IPS DF 6.9 (cell line): ENCODE measurements around the gene SPNS3.

Experiments
- DNase-seq: peaks from one replicate; pipeline ENCODE4 v3.0.0-alpha.2; 2013; ENCODE audit warnings: low read depth, low spot score
- H3K27ac ChIP-seq: one replicate; pipeline ENCODE4 v1.5.1; 2013; ENCODE audit warnings: low read length, control low read depth
- H3K27me3 ChIP-seq: 2 replicates; pipeline ENCODE4 v1.6.1; 2013; ENCODE audit warnings: mild to moderate bottlenecking, low read length; ENCODE audit not compliant: control insufficient read depth, insufficient read depth
- H3K36me3 ChIP-seq: 2 replicates; pipeline ENCODE4 v1.6.1; 2013; ENCODE audit warnings: low read length; ENCODE audit not compliant: control insufficient read depth, insufficient read depth
- H3K4me1 ChIP-seq: 2 replicates; pipeline ENCODE4 v1.6.1; 2013; ENCODE audit warnings: low read length; ENCODE audit not compliant: control insufficient read depth, insufficient read depth
- H3K4me3 ChIP-seq: 2 replicates; pipeline ENCODE4 v1.5.1; 2013; ENCODE audit warnings: mild to moderate bottlenecking, low read length
- H3K9me3 ChIP-seq: 2 replicates; pipeline ENCODE4 v1.6.1; 2013; ENCODE audit warnings: low read length, inconsistent platforms; ENCODE audit not compliant: control insufficient read depth, insufficient read depth
- WGBS: extraction: QIAGEN DNeasy Blood & Tissue Kit; methylation state at CpG from one replicate; pipeline ENCODE4 v1.1.7; 2013; ENCODE audit warnings: mixed read lengths, missing lambda C conversion rate; ENCODE audit not compliant: insufficient read length, insufficient coverage; 5-methylcytosine and 5-hydroxymethylcytosine counted together

The SPNS3 gene

DNA sequence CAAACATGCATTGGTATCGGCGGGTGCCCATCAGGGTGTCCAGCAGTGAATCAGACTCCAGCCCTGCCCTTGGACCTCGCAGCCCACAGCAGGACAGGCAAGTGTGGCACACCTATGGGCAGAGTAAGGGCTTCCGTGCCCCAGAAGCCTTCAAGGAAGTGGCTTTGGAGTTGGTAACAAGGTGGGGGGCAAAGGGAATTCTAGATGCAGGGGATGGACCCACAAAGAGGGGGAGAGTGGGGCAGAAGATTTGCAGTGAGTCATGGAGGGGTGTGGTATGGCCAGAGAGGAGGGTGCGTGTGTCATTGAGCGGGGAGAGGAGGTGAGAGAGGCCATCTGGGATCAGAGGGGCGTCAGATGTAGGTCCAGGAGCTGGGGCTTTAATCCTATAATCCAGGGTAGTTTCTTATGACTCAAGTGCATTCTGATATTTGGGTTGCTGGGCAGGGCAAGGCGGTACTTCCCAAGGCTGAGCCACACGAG is 56.4 kb downstream of the SPNS3 start:
- no peaks in the 10 kb centered on the region; the same call in 1 of the 2 replicates for H3K4me1 ChIP-seq
- H3K27me3 ChIP-seq, result no peaks in the 10 kb centered on the region
- H3K27ac ChIP-seq, result no peak overlapping the region
- WGBS, result no CpG with 5 or more reads among the region's 9 CpGs
- no peaks in the 10 kb centered on the region for H3K9me3 ChIP-seq
- H3K36me3 ChIP-seq, result no peaks in the 10 kb centered on the region; the same call in 1 of the 2 replicates
- DNase-seq, result no peak
- no peak overlapping the region for H3K4me3 ChIP-seq

GRCh38 chr17:4490637-4491061 is 56.9 kb downstream of the SPNS3 start:
- H3K4me3 ChIP-seq, result no peak overlapping the region
- no peak overlapping the region for H3K27ac ChIP-seq
- H3K9me3 ChIP-seq, result no peaks in the 10 kb centered on the region
- H3K27me3 ChIP-seq, result no peaks in the 10 kb centered on the region
- H3K4me1 ChIP-seq, result no peaks in the 10 kb centered on the region; the same call in 1 of the 2 replicates
- no peaks in the 10 kb centered on the region; the same call in 1 of the 2 replicates for H3K36me3 ChIP-seq
- no CpG with 5 or more reads among the region's 7 CpGs for WGBS
- no peak for DNase-seq

- Histone ChIP-seq H3K36me3 (no peaks in the 10 kb centered on the region), H3K4me3 (no peak overlapping the region), H3K27ac (no peak overlapping the region), H3K4me1 (no peaks in the 10 kb centered on the region), H3K9me3 (no peaks in the 10 kb centered on the region), H3K27me3 (peaks cover 2% of the 10 kb centered on the region; the same call in 1 of the 2 replicates)
- WGBS, result no CpG with 5 or more reads among the region's 20 CpGs
- DNase-seq, result peak; percentile 78
These were observed 59.2 kb downstream of the SPNS3 start for GRCh38 chr17:4492721-4493561.

DNA sequence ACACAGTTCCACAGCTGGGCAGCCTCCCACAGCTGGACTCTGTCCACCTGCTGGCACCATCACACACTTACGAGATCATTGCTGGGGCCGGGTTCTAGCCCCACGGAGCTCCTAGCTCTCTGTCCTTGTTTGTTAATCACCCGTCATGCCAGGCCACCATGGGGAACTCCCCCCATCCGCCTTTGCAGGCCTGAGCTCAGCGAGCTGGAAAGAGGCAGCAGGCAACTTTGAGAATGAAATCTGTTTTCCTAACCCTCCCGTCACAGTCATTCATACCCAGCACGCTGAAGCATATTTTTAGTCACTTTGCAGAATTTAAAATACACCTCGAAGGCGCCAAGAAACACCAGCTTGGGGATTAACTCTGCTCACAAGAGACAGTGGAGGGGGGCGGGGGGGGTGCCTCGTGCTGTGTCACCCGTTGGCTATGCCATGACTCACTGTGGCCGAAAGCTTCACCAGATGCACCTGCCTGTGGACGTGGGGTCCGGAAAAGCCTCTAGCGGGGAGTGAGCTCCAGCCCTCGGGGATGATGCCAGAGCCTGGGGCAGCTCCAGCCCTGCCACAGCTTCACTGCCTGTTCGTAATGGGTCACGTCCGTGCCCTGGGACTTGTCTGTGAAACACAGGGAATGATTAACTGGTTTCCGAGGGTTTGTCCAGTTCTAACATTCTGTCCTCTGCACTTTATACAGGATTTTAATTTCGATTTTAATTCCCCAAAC is 63.5 kb downstream of the SPNS3 start:
- Histone ChIP-seq H3K4me3 (no peak overlapping the region), H3K4me1 (peaks cover 2% of the 10 kb centered on the region; the same call in 1 of the 2 replicates), H3K27me3 (peaks cover 21% of the 10 kb centered on the region), H3K36me3 (no peaks in the 10 kb centered on the region), H3K27ac (no peak overlapping the region), H3K9me3 (no peaks in the 10 kb centered on the region)
- DNase-seq, result no peak
- WGBS, result no CpG with 5 or more reads among the region's 23 CpGs

DNA sequence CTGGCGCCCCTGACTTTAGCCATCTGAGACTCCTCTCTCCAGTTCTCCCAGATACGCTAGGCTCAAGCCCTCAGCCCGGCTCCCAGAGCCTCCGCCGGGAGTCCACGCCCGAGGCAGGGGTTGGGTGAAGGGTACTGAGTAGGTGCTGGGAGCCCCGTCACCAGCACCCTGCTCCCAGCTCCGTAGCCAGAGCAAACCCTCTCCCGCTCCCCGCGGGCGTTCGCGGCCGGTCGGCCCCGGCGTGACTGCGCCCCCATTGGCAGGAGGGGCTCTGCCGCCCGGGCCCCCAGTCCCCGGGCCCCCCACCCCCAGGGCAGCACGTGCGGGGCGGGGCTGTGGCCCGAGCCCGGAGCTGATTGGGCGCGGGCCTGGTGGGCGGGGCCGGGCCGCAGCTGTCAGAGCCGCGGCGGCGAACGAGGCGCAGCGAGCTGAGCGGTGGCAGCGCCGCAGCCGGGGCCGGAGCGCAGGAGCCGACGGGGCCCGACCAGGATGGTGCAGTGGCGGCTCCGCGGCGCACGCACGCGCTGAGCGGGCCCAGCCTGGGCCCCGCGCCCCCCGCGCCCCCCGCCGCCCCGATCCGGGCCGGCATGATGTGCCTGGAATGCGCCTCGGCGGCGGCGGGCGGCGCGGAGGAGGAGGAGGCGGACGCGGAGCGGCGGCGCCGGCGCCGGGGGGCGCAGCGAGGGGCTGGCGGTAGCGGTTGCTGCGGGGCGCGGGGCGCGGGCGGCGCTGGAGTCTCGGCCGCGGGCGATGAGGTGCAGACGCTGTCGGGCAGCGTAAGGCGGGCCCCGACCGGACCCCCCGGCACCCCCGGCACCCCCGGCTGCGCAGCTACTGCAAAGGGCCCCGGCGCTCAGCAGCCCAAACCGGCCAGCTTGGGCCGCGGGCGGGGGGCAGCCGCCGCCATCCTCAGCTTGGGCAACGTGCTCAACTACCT is 65.0 kb downstream of the SPNS3 start, which contains the start of gene SPNS2:
Gene SPNS2 (plus strand): TSS at position 421 of the 937 bp plus-strand sequence. CDS start 167 bp downstream, at position 588.
- DNase-seq, result no peak
- H3K27me3 ChIP-seq, result peaks cover 21% of the 10 kb centered on the region
- no peaks in the 10 kb centered on the region for H3K36me3 ChIP-seq
- WGBS, result no CpG with 5 or more reads among the region's 117 CpGs
- no peak within 1 kb of the TSS for H3K27ac ChIP-seq
- H3K4me1 ChIP-seq, result peaks cover 2% of the 10 kb centered on the region
- H3K9me3 ChIP-seq, result no peaks in the 10 kb centered on the region
- peak within 1 kb of the TSS; percentile 35; the same call in 1 of the 2 replicates for H3K4me3 ChIP-seq

DNA sequence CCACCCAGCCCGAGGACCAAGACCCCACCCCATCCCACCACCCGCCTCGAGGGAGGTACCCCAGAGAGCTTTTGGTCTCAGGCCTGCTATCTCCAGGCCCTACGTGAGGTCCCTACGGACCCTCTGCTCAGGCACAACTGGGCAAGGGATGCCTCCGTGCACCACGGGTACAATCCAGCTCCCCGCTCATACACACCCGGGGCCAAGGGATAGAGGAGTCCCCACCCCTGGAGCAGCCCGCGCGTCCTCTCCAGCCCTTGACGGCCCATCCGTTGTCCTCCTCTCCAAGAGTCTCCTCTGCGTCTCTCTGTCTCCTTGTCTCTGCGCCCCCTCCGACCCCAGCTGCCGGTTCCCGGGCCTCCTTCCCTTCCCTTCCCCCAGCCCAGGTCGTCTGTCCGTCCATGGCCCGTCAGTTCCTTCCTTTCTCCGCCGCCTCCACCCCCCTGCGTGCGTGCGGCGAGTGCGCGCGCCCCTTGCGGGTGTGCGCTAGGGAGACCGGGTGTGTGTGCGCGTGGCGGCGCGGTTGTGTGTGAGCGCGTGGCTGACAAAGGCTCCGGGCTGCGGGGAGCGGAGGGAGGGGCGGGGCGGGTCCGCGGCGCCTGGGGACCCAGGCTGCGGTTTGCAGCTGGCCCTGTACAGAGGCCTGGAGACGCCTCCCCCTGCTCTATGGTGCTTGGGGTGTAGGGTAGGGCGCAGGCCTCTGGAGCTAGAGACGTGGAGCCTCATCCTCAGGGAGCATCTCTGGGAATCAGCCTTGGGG is 65.9 kb downstream of the SPNS3 start:
- no CpG with 5 or more reads among the region's 53 CpGs for WGBS
- H3K4me1 ChIP-seq, result peaks cover 2% of the 10 kb centered on the region
- H3K4me3 ChIP-seq, result peak overlapping the region; percentile 35; the same call in 1 of the 2 replicates
- no peak overlapping the region for H3K27ac ChIP-seq
- H3K36me3 ChIP-seq, result no peaks in the 10 kb centered on the region
- no peak for DNase-seq
- no peaks in the 10 kb centered on the region for H3K9me3 ChIP-seq
- peaks cover 21% of the 10 kb centered on the region for H3K27me3 ChIP-seq

DNA sequence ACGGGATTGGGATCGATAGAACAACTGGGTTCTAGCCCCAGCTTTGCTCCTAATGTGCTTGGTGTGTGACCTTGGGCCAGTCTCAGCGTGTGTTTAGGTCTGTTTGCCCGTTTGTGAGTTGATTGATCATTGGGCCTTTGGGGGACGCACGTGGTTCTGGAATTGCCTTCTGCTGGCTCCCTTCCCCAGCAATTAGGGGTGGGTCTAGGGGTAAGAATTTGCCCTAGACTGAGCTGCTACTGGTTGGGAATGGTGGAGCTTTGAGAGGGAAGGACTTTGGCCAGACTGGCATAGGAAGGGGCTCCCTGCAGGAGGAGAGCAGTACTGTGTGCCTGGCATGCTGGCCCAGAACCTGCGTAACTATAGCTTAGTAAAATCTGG is 66.4 kb downstream of the SPNS3 start:
- DNase-seq, result no peak
- WGBS, result no CpG with 5 or more reads among the region's 7 CpGs
- Histone ChIP-seq H3K27me3 (peaks cover 21% of the 10 kb centered on the region), H3K4me1 (peaks cover 2% of the 10 kb centered on the region), H3K9me3 (no peaks in the 10 kb centered on the region), H3K4me3 (no peak overlapping the region; the same call in 1 of the 2 replicates), H3K36me3 (no peaks in the 10 kb centered on the region), H3K27ac (no peak overlapping the region)

DNA sequence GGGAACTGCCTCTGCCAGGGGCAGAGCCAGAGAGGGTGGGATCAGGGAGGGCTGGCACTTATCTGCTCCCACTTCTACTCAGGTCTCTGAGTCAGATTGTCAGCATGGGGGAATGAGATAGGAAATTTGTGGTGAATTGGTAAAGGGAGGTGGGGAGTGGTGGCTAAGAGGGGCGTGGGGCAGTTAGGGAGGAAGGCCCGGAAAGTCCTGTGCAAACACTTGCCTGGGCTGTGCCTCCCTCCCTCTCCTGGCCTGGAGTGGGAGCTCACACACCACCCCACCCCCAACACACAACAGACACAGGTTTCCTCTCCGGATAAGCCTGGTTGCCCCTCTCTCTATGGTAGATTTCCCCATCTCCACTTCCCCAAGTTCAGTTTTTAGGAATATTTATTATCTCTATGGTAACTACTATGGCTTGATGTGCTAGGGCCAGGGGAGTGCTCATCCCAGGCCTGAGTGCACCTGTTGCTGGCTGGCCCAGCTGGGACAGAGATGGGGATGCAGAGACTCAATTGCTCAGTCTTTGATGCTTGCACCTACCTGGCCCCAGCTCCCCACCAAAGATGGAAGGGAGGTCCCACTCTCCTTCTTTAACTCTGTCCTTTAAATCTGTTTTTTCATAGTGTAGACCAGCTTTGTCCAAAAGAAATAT is 67.7 kb downstream of the SPNS3 start:
- Histone ChIP-seq H3K27me3 (peaks cover 21% of the 10 kb centered on the region), H3K9me3 (no peaks in the 10 kb centered on the region), H3K4me1 (peaks cover 2% of the 10 kb centered on the region), H3K4me3 (no peak overlapping the region), H3K36me3 (no peaks in the 10 kb centered on the region), H3K27ac (no peak overlapping the region)
- WGBS, result 100% methylated on average over 1 of the region's 3 CpGs
- no peak for DNase-seq
